BJ (cell line): Measurements from ENCODE around the gene STRIP1. TPM values are rescaled to one million over a fixed set of nuclear protein-coding genes. Genes with fewer than 3 reads are reported as not detected.

Experiments used
- CTCF ChIA-PET: fragments of 350-600 bp; formaldehyde crosslinking; extraction: SDS; loops from one replicate; lab custom pipeline; 2021; ENCODE audit warnings: antibody characterized with exemption, inconsistent platforms; lab: Yijun Ruan, JAX
- POLR2A ChIA-PET: fragments of 300-600 bp; sonication (Branson Sonifier 250); formaldehyde crosslinking; extraction: SDS; loops from one replicate; lab custom pipeline; 2021; ENCODE audit warnings: antibody characterized with exemption; lab: Charles Lee
- DNase-seq: peaks from one replicate; pipeline ENCODE4 v3.0.0-alpha.2; 2011; ENCODE audit warnings: low read depth
- H3K27me3 ChIP-seq: 2 replicates; pipeline ENCODE4 v1.6.0; 2011; ENCODE audit warnings: low read length; ENCODE audit not compliant: control insufficient read depth, insufficient read depth
- H3K36me3 ChIP-seq: 2 replicates; pipeline ENCODE4 v1.5.1; 2011; ENCODE audit warnings: low read length; ENCODE audit not compliant: control insufficient read depth, insufficient read depth
- H3K4me3 ChIP-seq: 2 replicates; pipeline ENCODE4 v1.5.1; 2011; ENCODE audit warnings: low read depth, mild to moderate bottlenecking, control low read depth, low read length
- CTCF ChIP-seq: IDR thresholded peaks from 2 replicates; pipeline ENCODE4 v1.5.1; 2011; ENCODE audit warnings: low read depth, mild to moderate bottlenecking, control low read depth, inconsistent platforms, low read length, moderate library complexity; ENCODE audit not compliant: insufficient read depth
- polyA plus RNA-seq: library from polyadenylated mRNA; depleted of rRNA; stranded (reverse); fragments of >200 nt; gene quantifications from 2 replicates; pipeline ENCODE4 v1.2.3, GENCODE V29; 2011

The STRIP1 gene
- polyA plus RNA-seq, 1 experiment: 46.2 TPM

GRCh38 chr1:110059133-110059863 is 24.9 kb downstream of the STRIP1 start:
- no peak for TF ChIP-seq CTCF
- Histone ChIP-seq H3K27me3 (no peaks in the 10 kb centered on the region), H3K36me3 (peaks cover 5% of the 10 kb centered on the region), H3K4me3 (no peak overlapping the region)
- ChIA-PET CTCF (interaction anchor here (0.6 to 12.0 kb wide), 14 partner anchors 9 to 60 kb away, joined by 3 to 345 read pairs (median 6); partner anchors contain the start of gene STRIP1), POLR2A (no interaction called here)
- no peak for DNase-seq

- DNase-seq: no peak
- CTCF ChIA-PET: interaction anchor here (0.8 to 12.0 kb wide), 14 partner anchors 9 to 155 kb away, joined by 3 to 345 read pairs (median 6); partner anchors contain the start of genes STRIP1 and UBL4B
- POLR2A ChIA-PET: interaction anchor here (0.6 kb wide), 1 partner anchor 26 kb away, joined by 3 read pairs; the partner anchor contains the start of gene STRIP1
- peaks cover 2% of the 10 kb centered on the region; the same call in 1 of the 2 replicates for H3K36me3 ChIP-seq
- H3K4me3 ChIP-seq: no peak overlapping the region
- peak; percentile 75 for TF ChIP-seq CTCF
- no peaks in the 10 kb centered on the region for H3K27me3 ChIP-seq
These were observed 25.7 kb downstream of the STRIP1 start for GRCh38 chr1:110060034-110060661.

- CTCF ChIA-PET: interaction anchor here (0.8 to 12.0 kb wide), 12 partner anchors 8 to 155 kb away, joined by 3 to 345 read pairs (median 6); partner anchors contain the start of genes STRIP1 and UBL4B
- no peak for DNase-seq
- H3K4me3 ChIP-seq: no peak overlapping the region
- POLR2A ChIA-PET: interaction anchor here (0.6 kb wide), 1 partner anchor 26 kb away, joined by 3 read pairs; the partner anchor contains the start of gene STRIP1
- H3K27me3 ChIP-seq: no peaks in the 10 kb centered on the region
- TF ChIP-seq CTCF: no peak
- H3K36me3 ChIP-seq: no peaks in the 10 kb centered on the region; the same call in 1 of the 2 replicates
These were observed 26.2 kb downstream of the STRIP1 start for GRCh38 chr1:110060662-110061060.

- no peaks in the 10 kb centered on the region for H3K27me3 ChIP-seq
- no peak overlapping the region for H3K4me3 ChIP-seq
- H3K36me3 ChIP-seq: peaks cover 1% of the 10 kb centered on the region; the same call in 1 of the 2 replicates
- ChIA-PET CTCF (interaction anchor here (1.1 to 4.2 kb wide), 4 partner anchors 21 to 35 kb away, joined by 3 to 28 read pairs (median 6); no protein-coding TSS in a partner anchor), POLR2A (no interaction called here)
- no peak for DNase-seq
- TF ChIP-seq CTCF: no peak
These were observed 26.9 kb downstream of the STRIP1 start for GRCh38 chr1:110061341-110061740.

- CTCF ChIA-PET: interaction anchor here (1.0 to 4.2 kb wide), 9 partner anchors 9 to 43 kb away, joined by 3 to 28 read pairs (median 5); no protein-coding TSS in a partner anchor
- TF ChIP-seq CTCF: no peak
- POLR2A ChIA-PET: no interaction called here
- Histone ChIP-seq H3K4me3 (no peak overlapping the region), H3K36me3 (peaks cover 1% of the 10 kb centered on the region; the same call in 1 of the 2 replicates), H3K27me3 (peaks cover 3% of the 10 kb centered on the region; the same call in 1 of the 2 replicates)
- DNase-seq: no peak
These were observed 28.2 kb downstream of the STRIP1 start for GRCh38 chr1:110062612-110063011.
